ENCODE results near the gene PRTFDC1.

GRCh38 chr10:24992512-24993133 lies 40.2 kb upstream of the PRTFDC1 start:
- TF ChIP-seq CTCF (IDR thresholded peaks at IDR 0.05 in 4 of 5, conservative IDR thresholded peaks at IDR 0.05 in 1 of 5) (no peak), POLR2A (IDR thresholded peaks at IDR 0.05) (no peak)
